Uterus (tissue), 2 donors: Measurements from ENCODE around the gene ADARB2.

Experiments used
- POLR2A ChIP-seq, 2 donors: fragments of 450-650 bp; IDR thresholded peaks; one replicate each; pipeline ENCODE4 v1.6.1; 2016; ENCODE audit warnings: antibody characterized with exemption in 2 of 2, mild to moderate bottlenecking in 1 of 2, moderate library complexity in 1 of 2
- TF ChIP-seq, protein P1 (sequence below), 4 experiments: fragments of 200-600 bp in 2 of 4; fragments of 450-650 bp in 2 of 4; sonication (generic) in 2 of 4; IDR thresholded peaks; one replicate each; pipeline ENCODE4 v1.5.1; 2016 to 2019; ENCODE audit warnings: antibody characterized with exemption in 4 of 4, mild to moderate bottlenecking in 2 of 4, moderate library complexity in 1 of 4

DNA sequence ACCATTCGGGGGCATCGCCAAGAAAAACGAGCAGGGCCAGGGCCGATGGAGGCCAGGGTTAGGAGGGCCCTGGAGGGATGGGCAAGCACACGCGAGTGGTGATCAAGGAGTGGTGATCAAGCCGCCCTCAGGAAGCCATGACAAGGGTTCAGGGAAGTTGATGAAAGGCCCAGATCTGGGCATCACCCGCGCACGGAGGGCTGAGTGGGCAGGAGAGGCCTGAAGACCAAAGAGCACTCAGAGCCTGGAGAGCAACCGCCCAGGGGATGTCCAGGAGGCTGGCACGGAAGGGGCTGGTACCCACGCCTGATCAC, 566.5 kb downstream of the ADARB2 start:
- TF ChIP-seq, protein P1, sequence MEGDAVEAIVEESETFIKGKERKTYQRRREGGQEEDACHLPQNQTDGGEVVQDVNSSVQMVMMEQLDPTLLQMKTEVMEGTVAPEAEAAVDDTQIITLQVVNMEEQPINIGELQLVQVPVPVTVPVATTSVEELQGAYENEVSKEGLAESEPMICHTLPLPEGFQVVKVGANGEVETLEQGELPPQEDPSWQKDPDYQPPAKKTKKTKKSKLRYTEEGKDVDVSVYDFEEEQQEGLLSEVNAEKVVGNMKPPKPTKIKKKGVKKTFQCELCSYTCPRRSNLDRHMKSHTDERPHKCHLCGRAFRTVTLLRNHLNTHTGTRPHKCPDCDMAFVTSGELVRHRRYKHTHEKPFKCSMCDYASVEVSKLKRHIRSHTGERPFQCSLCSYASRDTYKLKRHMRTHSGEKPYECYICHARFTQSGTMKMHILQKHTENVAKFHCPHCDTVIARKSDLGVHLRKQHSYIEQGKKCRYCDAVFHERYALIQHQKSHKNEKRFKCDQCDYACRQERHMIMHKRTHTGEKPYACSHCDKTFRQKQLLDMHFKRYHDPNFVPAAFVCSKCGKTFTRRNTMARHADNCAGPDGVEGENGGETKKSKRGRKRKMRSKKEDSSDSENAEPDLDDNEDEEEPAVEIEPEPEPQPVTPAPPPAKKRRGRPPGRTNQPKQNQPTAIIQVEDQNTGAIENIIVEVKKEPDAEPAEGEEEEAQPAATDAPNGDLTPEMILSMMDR (IDR thresholded peaks at IDR 0.05): no peak
- TF ChIP-seq POLR2A (IDR thresholded peaks at IDR 0.05): no peak
